Measurements from ENCODE around the gene MARK3. TPM values are rescaled to one million over a fixed set of nuclear protein-coding genes. Genes with fewer than 3 reads are reported as not detected.

MARK3 gene
- total RNA-seq, 1 experiment from 2014 or later, result 81.9 TPM

- no peaks in the 10 kb centered on the region for H3K9me3 Mint-ChIP-seq
- no peak overlapping the region for H3K4me3 Mint-ChIP-seq
- Histone ChIP-seq H2BK12ac (ENCODE audit: insufficient read length, low read depth, low read length) (no peak overlapping the region), H3K56ac (ENCODE audit: insufficient read length, low read depth, low read length) (no peak overlapping the region), H3K27me3 (ENCODE audit: insufficient read depth, low read length) (no peaks in the 10 kb centered on the region), H3K4ac (ENCODE audit: low read depth, low read length) (no peak overlapping the region), H3K4me2 (ENCODE audit: insufficient read depth, insufficient read length, low read length) (no peak overlapping the region), H4K20me1 (ENCODE audit: control insufficient read depth, insufficient read depth, insufficient read length) (no peaks in the 10 kb centered on the region), H3K23me2 (ENCODE audit: insufficient read length, low read depth, low read length, poor library complexity, severe bottlenecking) (no peaks in the 10 kb centered on the region), H2BK120ac (ENCODE audit: low read depth, low read length, poor library complexity, severe bottlenecking) (no peak overlapping the region), H2BK15ac (ENCODE audit: low read depth, low read length) (no peak overlapping the region), H3K9me3 (ENCODE audit: control insufficient read depth, low read depth, low read length) (no peaks in the 10 kb centered on the region), H3K79me2 (ENCODE audit: insufficient read depth, low read length) (peaks cover 3% of the 10 kb centered on the region; the same call in 1 of the 2 replicates), H3K23ac (ENCODE audit: insufficient read length, low read depth, low read length) (no peak overlapping the region), H3K27ac (ENCODE audit: insufficient read length, low read depth, low read length) (no peak overlapping the region), H4K5ac (ENCODE audit: insufficient read length, low read depth, low read length) (no peak overlapping the region), H2BK5ac (ENCODE audit: insufficient read length, low read length) (no peak overlapping the region), H2AFZ (ENCODE audit: low read length) (no peak overlapping the region), H2AK5ac (ENCODE audit: insufficient read length, low read length) (no peak overlapping the region), H3K14ac (ENCODE audit: insufficient read depth, low read length) (no peak overlapping the region), H3T11ph (ENCODE audit: low read length) (no peak overlapping the region), H3K4me1 (ENCODE audit: insufficient read depth, low read length) (peaks cover 6% of the 10 kb centered on the region), H3K18ac (ENCODE audit: insufficient read length, low read depth, low read length) (no peak overlapping the region), H3K9ac (ENCODE audit: extremely low read depth, insufficient read length, low read length) (no peak overlapping the region), H4K91ac (ENCODE audit: insufficient read length, low read depth, low read length) (no peak overlapping the region), H3K79me1 (ENCODE audit: insufficient read depth, low read depth, low read length, poor library complexity, severe bottlenecking) (peaks cover 12% of the 10 kb centered on the region), H2BK20ac (ENCODE audit: low read depth, low read length, poor library complexity, severe bottlenecking) (no peak overlapping the region), H4K8ac (replicated peaks; ENCODE audit: insufficient read length, low read depth, low read length) (no peak overlapping the region)
- H3K36me3 Mint-ChIP-seq (ENCODE audit: insufficient read depth in 1 of 3, low read depth in 3 of 3), result peaks cover 8 to 20% (median 11%) of the 10 kb centered on the region in 3 experiments; a peak in 5 of 7 replicates
- H3K27ac Mint-ChIP-seq, result no peak overlapping the region
- peaks cover 25 to 35% of the 10 kb centered on the region in 2 experiments for H3K4me1 Mint-ChIP-seq
- no peak for DNase-seq
- H3K27me3 Mint-ChIP-seq (ENCODE audit: low read depth), result no peaks in the 10 kb centered on the region
- no CpG with 5 or more reads among the region's 3 CpGs for WGBS (ENCODE audit: extremely low coverage, insufficient read length, low lambda C conversion rate)
- TF ChIP-seq CTCF (conservative IDR thresholded peaks at IDR 0.05), result no peak
Observed at GRCh38 chr14:103430358-103430757, 45.1 kb downstream of the MARK3 start.

Data from H9 (cell line).